Epidermal melanocyte (primary cell): ENCODE results near the gene APBB2.

Experiments
- DNase-seq: peaks from one replicate; pipeline ENCODE4 v3.0.0; 2011; ENCODE audit warnings: low spot score; ENCODE audit not compliant: insufficient read length

Gene APBB2

GRCh38 chr4:40990236-40990898 lies 224.0 kb downstream of the APBB2 start:
- peak; percentile 29 for DNase-seq

GRCh38 chr4:40987151-40987550 lies 227.2 kb downstream of the APBB2 start:
- no peak for DNase-seq

GRCh38 chr4:40986375-40986774 lies 228.0 kb downstream of the APBB2 start:
- DNase-seq: no peak

GRCh38 chr4:40984051-40984450 lies 230.3 kb downstream of the APBB2 start:
- DNase-seq: no peak

- DNase-seq: no peak
Observed at GRCh38 chr4:40980318-40980883, 233.9 kb downstream of the APBB2 start.

GRCh38 chr4:40978548-40978947 lies 235.8 kb downstream of the APBB2 start:
- no peak for DNase-seq

- no peak for DNase-seq
Observed at GRCh38 chr4:40976343-40976742, 238.0 kb downstream of the APBB2 start.

- DNase-seq: no peak
Observed at GRCh38 chr4:40972722-40973121, 241.6 kb downstream of the APBB2 start.

- DNase-seq: no peak
Observed at GRCh38 chr4:40971338-40971737, 243.0 kb downstream of the APBB2 start.

- no peak for DNase-seq
Observed at GRCh38 chr4:40969501-40969900, 244.8 kb downstream of the APBB2 start.

- DNase-seq: no peak
Observed at GRCh38 chr4:40967550-40967949, 246.8 kb downstream of the APBB2 start.

- DNase-seq: no peak
Observed at GRCh38 chr4:40966091-40966490, 248.3 kb downstream of the APBB2 start.

GRCh38 chr4:40963897-40964478 lies 250.4 kb downstream of the APBB2 start:
- no peak for DNase-seq

- no peak for DNase-seq
Observed at GRCh38 chr4:40962551-40963180, 251.7 kb downstream of the APBB2 start.

GRCh38 chr4:40960941-40961340 lies 253.4 kb downstream of the APBB2 start:
- no peak for DNase-seq

GRCh38 chr4:40957281-40957680 lies 257.1 kb downstream of the APBB2 start:
- no peak for DNase-seq

- DNase-seq: no peak
Observed at GRCh38 chr4:40956721-40957255, 257.6 kb downstream of the APBB2 start.

- no peak for DNase-seq
Observed at GRCh38 chr4:40954088-40954668, 260.2 kb downstream of the APBB2 start.

- no peak for DNase-seq
Observed at GRCh38 chr4:40953283-40954087, 260.9 kb downstream of the APBB2 start.

GRCh38 chr4:40952672-40953071 lies 261.7 kb downstream of the APBB2 start:
- no peak for DNase-seq

GRCh38 chr4:40952217-40952616 lies 262.1 kb downstream of the APBB2 start:
- no peak for DNase-seq
